ENCODE results near the gene PP2D1. TPM values are rescaled to one million over a fixed set of nuclear protein-coding genes. Genes with fewer than 3 reads are reported as not detected.

PP2D1 gene
- total RNA-seq, result not detected

GRCh38 chr3:20012164-20012563 lies at the start of gene PP2D1:
PP2D1 (minus strand) TSS chr3:20012264; CDS start chr3:20012072, 192 bp downstream.
- TF ChIP-seq CTCF (IDR thresholded peaks at IDR 0.05; ENCODE audit: low read depth), result no peak

GRCh38 chr3:20060974-20061685 lies 49.1 kb upstream of the PP2D1 start:
- TF ChIP-seq CTCF (IDR thresholded peaks at IDR 0.05; ENCODE audit: low read depth), result no peak

GRCh38 chr3:20059929-20060328 lies 47.9 kb upstream of the PP2D1 start:
- no peak for TF ChIP-seq CTCF (IDR thresholded peaks at IDR 0.05; ENCODE audit: low read depth)

- TF ChIP-seq CTCF (IDR thresholded peaks at IDR 0.05; ENCODE audit: low read depth), result no peak
Observed at GRCh38 chr3:20057612-20058180, 45.6 kb upstream of the PP2D1 start.

- TF ChIP-seq CTCF (IDR thresholded peaks at IDR 0.05; ENCODE audit: low read depth), result no peak
Observed at GRCh38 chr3:20056725-20057611, 44.9 kb upstream of the PP2D1 start.

- TF ChIP-seq CTCF (IDR thresholded peaks at IDR 0.05; ENCODE audit: low read depth), result no peak
Observed at GRCh38 chr3:20055842-20056241, 43.8 kb upstream of the PP2D1 start.

All from subcutaneous adipose tissue (tissue), 4 donors.